Activated CD4-positive, alpha-beta T cell treated with anti-CD3 and anti-CD28 coated beads, Interleukin-10, Interleukin-2, amounts not matched to agents 100 ng/mL and 50 ng/mL, durations not matched to agents 16 hours and 8 hours (primary cell): Measurements from ENCODE around the gene POLDIP3.
"Not testable (repeated sequence)": the region's sequence is repeated elsewhere in the genome, so short reads cannot be mapped to it uniquely, and the experiment has no call there.

Source experiments
- DNase-seq: peaks from one replicate; pipeline ENCODE4 v3.0.0-alpha.2; 2020

The POLDIP3 gene

GRCh38 chr22:42617155-42617983 is 2.7 kb upstream of the POLDIP3 start:
- DNase-seq = no peak

GRCh38 chr22:42615860-42616175 is 1.1 kb upstream of the POLDIP3 start:
- DNase-seq = not testable (repeated sequence)

- DNase-seq = peak; percentile 98
Observed at GRCh38 chr22:42615092-42615859, 593 bp upstream of the POLDIP3 start.

GRCh38 chr22:42613872-42614301 is 796 bp downstream of the POLDIP3 start:
- DNase-seq = peak; percentile 45

GRCh38 chr22:42612336-42612735 is 2.3 kb downstream of the POLDIP3 start:
- no peak for DNase-seq

GRCh38 chr22:42611051-42611450 is 3.6 kb downstream of the POLDIP3 start:
- DNase-seq = no peak

- no peak for DNase-seq
Observed at GRCh38 chr22:42610186-42610585, 4.5 kb downstream of the POLDIP3 start.

- DNase-seq = peak; percentile 23
Observed at GRCh38 chr22:42608823-42609361, 5.8 kb downstream of the POLDIP3 start.

GRCh38 chr22:42608136-42608822 is 6.4 kb downstream of the POLDIP3 start:
- DNase-seq = no peak

GRCh38 chr22:42607641-42608040 is 7.0 kb downstream of the POLDIP3 start:
- not testable (repeated sequence) for DNase-seq

- DNase-seq = no peak
Observed at GRCh38 chr22:42604403-42604802, 10.3 kb downstream of the POLDIP3 start.

- no peak for DNase-seq
Observed at GRCh38 chr22:42603427-42603826, 11.3 kb downstream of the POLDIP3 start.

GRCh38 chr22:42602470-42602869 is 12.2 kb downstream of the POLDIP3 start:
- DNase-seq = no peak

- no peak for DNase-seq
Observed at GRCh38 chr22:42601879-42602465, 12.7 kb downstream of the POLDIP3 start.

GRCh38 chr22:42596863-42597530 is 17.7 kb downstream of the POLDIP3 start:
- no peak for DNase-seq

GRCh38 chr22:42596336-42596735 is 18.3 kb downstream of the POLDIP3 start:
- no peak for DNase-seq

GRCh38 chr22:42595434-42595833 is 19.2 kb downstream of the POLDIP3 start:
- DNase-seq = no peak

- DNase-seq = no peak
Observed at GRCh38 chr22:42591987-42592386, 22.7 kb downstream of the POLDIP3 start.

GRCh38 chr22:42587588-42588175 is 27.0 kb downstream of the POLDIP3 start:
- no peak for DNase-seq

GRCh38 chr22:42586381-42586780 is 28.3 kb downstream of the POLDIP3 start:
- DNase-seq = no peak

GRCh38 chr22:42585096-42585495 is 29.6 kb downstream of the POLDIP3 start:
- DNase-seq = no peak

GRCh38 chr22:42584364-42584940 is 30.2 kb downstream of the POLDIP3 start:
- DNase-seq = no peak
